ENCODE results near the gene IRS2. TPM values are rescaled to one million over a fixed set of nuclear protein-coding genes. Genes with fewer than 3 reads are reported as not detected.

IRS2 gene
- total and polyA plus RNA-seq, 2 donors (not counting 3 experiments of a cell fraction or from before 2014, with no cell fraction given) = 1.6 to 4.4 TPM

DNA sequence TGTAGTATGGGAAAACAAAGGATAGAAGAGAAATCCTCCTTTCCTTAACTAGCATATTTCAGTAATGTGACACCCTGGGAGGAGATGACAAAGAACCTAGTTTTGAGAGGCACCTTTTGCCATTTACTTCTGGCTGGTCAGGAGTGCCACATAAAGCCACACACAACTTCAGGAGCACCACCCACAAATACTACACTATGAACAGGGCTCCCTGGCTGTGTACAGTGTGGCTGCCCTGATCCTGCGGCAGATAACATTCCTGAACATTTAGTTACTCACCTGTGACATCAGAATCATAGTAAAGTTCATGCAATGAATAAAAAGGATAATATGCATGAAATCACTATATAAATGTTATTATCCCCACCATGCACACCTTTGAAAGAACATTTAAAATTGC lies 17.4 kb upstream of the IRS2 start:
- DNase-seq (ENCODE audit: low read depth, low spot score) (no peak), FAIRE-seq (no peak)
- Histone ChIP-seq H2AFZ (ENCODE audit: low read depth, low read length) (no peak overlapping the region), H4K20me1 (replicated peaks; ENCODE audit: control insufficient read depth, extremely low read depth, insufficient read depth, low read length) (no peaks in the 10 kb centered on the region), H3K9ac (replicated peaks; ENCODE audit: extremely low read depth, insufficient read depth, low read length) (no peak overlapping the region), H3K4me2 (ENCODE audit: insufficient read depth, low read length) (no peak overlapping the region), H3K4me1 (ENCODE audit: control insufficient read depth, extremely low read depth, insufficient read depth, low read length) (no peaks in the 10 kb centered on the region), H3K27me3 (ENCODE audit: control insufficient read depth in 2 of 2, insufficient read depth in 2 of 2, low read length in 2 of 2) (peaks cover under 1 to 4% of the 10 kb centered on the region in 2 experiments), H3K9me3 (replicated peaks; ENCODE audit: control insufficient read depth, insufficient read depth, low read length) (no peaks in the 10 kb centered on the region), H3K9me1 (replicated peaks; ENCODE audit: control insufficient read depth, extremely low read depth, insufficient read depth, low read length) (no peaks in the 10 kb centered on the region), H3K4me3 (replicated peaks in 1 of 3; ENCODE audit: insufficient read depth in 1 of 3, low read depth in 1 of 3, low read length in 3 of 3) (no peak overlapping the region), H3K79me2 (ENCODE audit: control insufficient read depth, insufficient read depth, low read length) (no peaks in the 10 kb centered on the region), H3K27ac (ENCODE audit: insufficient read depth, low read depth, low read length) (no peak overlapping the region), H3K36me3 (ENCODE audit: control insufficient read depth in 2 of 2, extremely low read depth in 1 of 2, insufficient read depth in 2 of 2, low read length in 2 of 2) (no peaks in the 10 kb centered on the region)
- POLR2A ChIA-PET = no interaction called here
- dilution Hi-C loops (cut with MboI; ENCODE audit: extremely low pct_ligation_motif_present, low sequenced_read_pairs) = no loop called here
- no peak for TF ChIP-seq GATA2 (IDR thresholded peaks at IDR 0.05; ENCODE audit: insufficient read depth, insufficient read length, low read depth, low read length)
- no peak for TF ChIP-seq POLR2A (IDR thresholded peaks at IDR 0.05; ENCODE audit: low read depth, low read length)
- no peak for TF ChIP-seq EZH2 (IDR thresholded peaks at IDR 0.05; ENCODE audit: borderline replicate concordance, low read depth, low read length, severe bottlenecking)
- TF ChIP-seq MAX (IDR thresholded peaks at IDR 0.05; ENCODE audit: insufficient read depth, insufficient read length) = no peak
- TF ChIP-seq FOS (IDR thresholded peaks at IDR 0.05; ENCODE audit: borderline replicate concordance, insufficient read depth, low read length) = no peak
- TF ChIP-seq POLR2AphosphoS5 (IDR thresholded peaks at IDR 0.05; ENCODE audit: insufficient read depth, low read depth, low read length) = no peak
- TF ChIP-seq JUN (IDR thresholded peaks at IDR 0.05; ENCODE audit: borderline replicate concordance, insufficient read depth, insufficient read length, low read depth) = no peak
- TF ChIP-seq MYC (IDR thresholded peaks at IDR 0.05; ENCODE audit: low read depth, low read length) = no peak
- BruUV-seq (replicated peaks) = no TSS peak
- CTCF ChIA-PET = interaction anchor here (1.2 kb wide), 1 partner anchor 14 kb away, joined by 3 read pairs; no protein-coding TSS in a partner anchor
- intact Hi-C loops (cut with micrococcal nuclease) = no loop called here

DNA sequence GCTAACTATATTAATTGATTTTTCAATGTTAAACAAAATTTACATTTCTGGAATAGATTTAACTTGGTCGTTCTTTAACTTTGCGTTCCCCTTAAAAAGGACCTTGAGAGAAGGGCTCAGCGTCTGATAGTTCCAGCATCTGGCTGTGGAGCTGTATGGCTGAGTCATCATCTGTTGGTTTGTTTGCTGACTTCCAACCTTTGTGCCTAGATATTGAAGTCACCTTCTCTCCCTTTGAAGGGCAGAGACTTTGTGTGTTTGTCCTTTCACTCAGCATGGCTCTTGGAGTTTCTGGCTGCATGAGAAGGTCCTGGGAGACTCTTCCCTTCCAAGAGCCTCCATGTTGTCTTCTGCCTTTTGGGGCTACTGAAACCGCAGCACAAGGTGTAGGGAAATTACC lies 16.6 kb upstream of the IRS2 start:
- FAIRE-seq (no peak), DNase-seq (ENCODE audit: low read depth, low spot score) (no peak)
- no peaks in the 10 kb centered on the region for H3K79me2 ChIP-seq (ENCODE audit: control insufficient read depth, insufficient read depth, low read length)
- CTCF ChIA-PET = no interaction called here
- H2AFZ ChIP-seq (ENCODE audit: low read depth, low read length) = no peak overlapping the region
- H3K27ac ChIP-seq (ENCODE audit: insufficient read depth, low read depth, low read length) = no peak overlapping the region
- dilution Hi-C loops (cut with MboI; ENCODE audit: extremely low pct_ligation_motif_present, low sequenced_read_pairs) (no loop called here), intact Hi-C loops (cut with micrococcal nuclease) (no loop called here)
- H3K4me1 ChIP-seq (ENCODE audit: control insufficient read depth, extremely low read depth, insufficient read depth, low read length) = no peaks in the 10 kb centered on the region
- POLR2A ChIA-PET = no interaction called here
- TF ChIP-seq EZH2 (IDR thresholded peaks at IDR 0.05; ENCODE audit: borderline replicate concordance, low read depth, low read length, severe bottlenecking) (no peak), GATA2 (IDR thresholded peaks at IDR 0.05; ENCODE audit: insufficient read depth, insufficient read length, low read depth, low read length) (no peak), JUN (IDR thresholded peaks at IDR 0.05; ENCODE audit: borderline replicate concordance, insufficient read depth, insufficient read length, low read depth) (no peak), POLR2A (IDR thresholded peaks at IDR 0.05; ENCODE audit: low read depth, low read length) (no peak), MAX (IDR thresholded peaks at IDR 0.05; ENCODE audit: insufficient read depth, insufficient read length) (no peak), POLR2AphosphoS5 (IDR thresholded peaks at IDR 0.05; ENCODE audit: insufficient read depth, low read depth, low read length) (no peak), CTCF (IDR thresholded peaks at IDR 0.05; ENCODE audit: extremely low read depth in 1 of 2, insufficient read depth in 1 of 2, low read depth in 1 of 2, low read length in 2 of 2) (no peak), FOS (IDR thresholded peaks at IDR 0.05; ENCODE audit: borderline replicate concordance, insufficient read depth, low read length) (no peak), MYC (IDR thresholded peaks at IDR 0.05; ENCODE audit: low read depth, low read length) (no peak)
- no peaks in the 10 kb centered on the region for H3K36me3 ChIP-seq (ENCODE audit: control insufficient read depth in 2 of 2, extremely low read depth in 1 of 2, insufficient read depth in 2 of 2, low read length in 2 of 2)
- no peak overlapping the region for H3K4me2 ChIP-seq (ENCODE audit: insufficient read depth, low read length)
- H3K4me3 ChIP-seq (replicated peaks in 1 of 3; ENCODE audit: insufficient read depth in 1 of 3, low read depth in 1 of 3, low read length in 3 of 3) = no peak overlapping the region
- no peaks in the 10 kb centered on the region for H3K9me1 ChIP-seq (replicated peaks; ENCODE audit: control insufficient read depth, extremely low read depth, insufficient read depth, low read length)
- H4K20me1 ChIP-seq (replicated peaks; ENCODE audit: control insufficient read depth, extremely low read depth, insufficient read depth, low read length) = no peaks in the 10 kb centered on the region
- no peak overlapping the region for H3K9ac ChIP-seq (replicated peaks; ENCODE audit: extremely low read depth, insufficient read depth, low read length)
- H3K9me3 ChIP-seq (replicated peaks; ENCODE audit: control insufficient read depth, insufficient read depth, low read length) = no peaks in the 10 kb centered on the region
- peaks cover 4 to 7% of the 10 kb centered on the region in 2 experiments for H3K27me3 ChIP-seq (ENCODE audit: control insufficient read depth in 2 of 2, insufficient read depth in 2 of 2, low read length in 2 of 2)
- BruUV-seq (replicated peaks) = no TSS peak
